ENCODE measurements around the gene UBIAD1. TPM values are rescaled to one million over a fixed set of nuclear protein-coding genes. Genes with fewer than 3 reads are reported as not detected.
"Not testable (repeated sequence)": the region's sequence is repeated elsewhere in the genome, so short reads cannot be mapped to it uniquely, and the experiment has no call there.

Gene UBIAD1
- total and polyA plus RNA-seq, 2 donors (not counting 3 experiments of a cell fraction or from before 2014, with no cell fraction given) = 12.7 to 17.8 TPM

- FAIRE-seq = peak; percentile 91
- POLR2A ChIA-PET = interaction anchor here (0.7 kb wide), 1 partner anchor 448 kb away, joined by 3 read pairs; no protein-coding TSS in a partner anchor
- dilution Hi-C loops (cut with MboI; ENCODE audit: extremely low pct_ligation_motif_present, low sequenced_read_pairs); H3K4me3 ChIP-seq (replicated peaks in 1 of 3; ENCODE audit: insufficient read depth in 1 of 3, low read depth in 1 of 3, low read length in 3 of 3); H3K36me3 ChIP-seq (ENCODE audit: control insufficient read depth in 2 of 2, extremely low read depth in 1 of 2, insufficient read depth in 2 of 2, low read length in 2 of 2); H3K27me3 ChIP-seq (ENCODE audit: control insufficient read depth in 2 of 2, insufficient read depth in 2 of 2, low read length in 2 of 2); H3K9ac ChIP-seq (replicated peaks; ENCODE audit: extremely low read depth, insufficient read depth, low read length); BruUV-seq (replicated peaks); H3K9me3 ChIP-seq (replicated peaks; ENCODE audit: control insufficient read depth, insufficient read depth, low read length); H3K79me2 ChIP-seq (ENCODE audit: control insufficient read depth, insufficient read depth, low read length); H3K4me1 ChIP-seq (ENCODE audit: control insufficient read depth, extremely low read depth, insufficient read depth, low read length); H4K20me1 ChIP-seq (replicated peaks; ENCODE audit: control insufficient read depth, extremely low read depth, insufficient read depth, low read length); intact Hi-C loops (cut with micrococcal nuclease); H3K9me1 ChIP-seq (replicated peaks; ENCODE audit: control insufficient read depth, extremely low read depth, insufficient read depth, low read length): not testable (repeated sequence)
- TF ChIP-seq JUN (IDR thresholded peaks at IDR 0.05; ENCODE audit: borderline replicate concordance, insufficient read depth, insufficient read length, low read depth) = peak; percentile 43
- peak; percentile 30 for TF ChIP-seq POLR2AphosphoS5 (IDR thresholded peaks at IDR 0.05; ENCODE audit: insufficient read depth, low read depth, low read length)
- TF ChIP-seq FOS (IDR thresholded peaks at IDR 0.05; ENCODE audit: borderline replicate concordance, insufficient read depth, low read length) = peak; percentile 73
- DNase-seq (ENCODE audit: low read depth, low spot score) = peak; percentile 83
- Histone ChIP-seq H3K4me2 (ENCODE audit: insufficient read depth, low read length) (peak overlapping the region; percentile 42), H3K27ac (ENCODE audit: insufficient read depth, low read depth, low read length) (peak overlapping the region; percentile 63), H2AFZ (ENCODE audit: low read depth, low read length) (peak overlapping the region; percentile 55)
- CTCF ChIA-PET = interaction anchor here (0.7 to 1.4 kb wide), 4 partner anchors 14 to 378 kb away, joined by 3 to 4 read pairs (median 4); no protein-coding TSS in a partner anchor
Measured at GRCh38 chr1:11267350-11268337, 5.4 kb upstream of the UBIAD1 start.

DNA sequence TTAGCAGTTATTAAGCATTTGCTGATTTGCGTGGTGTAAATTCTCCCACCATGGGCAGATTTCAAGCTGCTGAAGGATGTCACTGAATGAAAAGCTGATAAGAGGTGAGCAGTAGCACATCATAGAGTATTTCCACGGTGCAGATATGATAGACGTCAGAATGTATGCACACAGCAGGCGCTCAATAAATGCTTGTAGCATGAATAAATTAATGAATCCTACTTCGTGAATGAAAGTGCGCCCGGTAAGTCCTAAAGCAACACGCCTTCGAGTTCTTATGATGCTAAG lies 510 bp upstream of the UBIAD1 start:
- no TSS peak for BruUV-seq (replicated peaks)
- intact Hi-C loops (cut with micrococcal nuclease) = loop anchor here (10.0 kb wide), 2 partner anchors 462 to 532 kb away; partner anchors contain the start of genes AGTRAP, CLCN6 and MTHFR
- H3K36me3 ChIP-seq (ENCODE audit: control insufficient read depth in 2 of 2, extremely low read depth in 1 of 2, insufficient read depth in 2 of 2, low read length in 2 of 2) = no peaks in the 10 kb centered on the region
- ChIA-PET CTCF (interaction anchor here (0.6 to 1.8 kb wide), 8 partner anchors 9 to 373 kb away, joined by 3 to 17 read pairs (median 6); partner anchors contain the start of gene MTOR), POLR2A (interaction anchor here (0.5 to 1.4 kb wide), 7 partner anchors 10 to 654 kb away, joined by 3 to 9 read pairs (median 4); partner anchors contain the start of genes KIAA2013 and MTOR)
- H3K27me3 ChIP-seq (ENCODE audit: control insufficient read depth in 2 of 2, insufficient read depth in 2 of 2, low read length in 2 of 2) = no peaks in the 10 kb centered on the region
- peaks cover 17% of the 10 kb centered on the region for H3K79me2 ChIP-seq (ENCODE audit: control insufficient read depth, insufficient read depth, low read length)
- peak overlapping the region; percentile 19 for H3K4me2 ChIP-seq (ENCODE audit: insufficient read depth, low read length)
- no peak overlapping the region for H3K27ac ChIP-seq (ENCODE audit: insufficient read depth, low read depth, low read length)
- no peak overlapping the region for H3K9ac ChIP-seq (replicated peaks; ENCODE audit: extremely low read depth, insufficient read depth, low read length)
- no peaks in the 10 kb centered on the region for H4K20me1 ChIP-seq (replicated peaks; ENCODE audit: control insufficient read depth, extremely low read depth, insufficient read depth, low read length)
- H2AFZ ChIP-seq (ENCODE audit: low read depth, low read length) = peak overlapping the region; percentile 14
- H3K9me3 ChIP-seq (replicated peaks; ENCODE audit: control insufficient read depth, insufficient read depth, low read length) = no peaks in the 10 kb centered on the region
- no peaks in the 10 kb centered on the region for H3K9me1 ChIP-seq (replicated peaks; ENCODE audit: control insufficient read depth, extremely low read depth, insufficient read depth, low read length)
- TF ChIP-seq GATA2 (IDR thresholded peaks at IDR 0.05; ENCODE audit: insufficient read depth, insufficient read length, low read depth, low read length) = no peak
- TF ChIP-seq MAX (IDR thresholded peaks at IDR 0.05; ENCODE audit: insufficient read depth, insufficient read length) = no peak
- no peak for TF ChIP-seq EZH2 (IDR thresholded peaks at IDR 0.05; ENCODE audit: borderline replicate concordance, low read depth, low read length, severe bottlenecking)
- no peak for TF ChIP-seq POLR2A (IDR thresholded peaks at IDR 0.05; ENCODE audit: low read depth, low read length)
- no peak for TF ChIP-seq JUN (IDR thresholded peaks at IDR 0.05; ENCODE audit: borderline replicate concordance, insufficient read depth, insufficient read length, low read depth)
- TF ChIP-seq POLR2AphosphoS5 (IDR thresholded peaks at IDR 0.05; ENCODE audit: insufficient read depth, low read depth, low read length) = no peak
- TF ChIP-seq CTCF (IDR thresholded peaks at IDR 0.05; ENCODE audit: extremely low read depth in 1 of 2, insufficient read depth in 1 of 2, low read depth in 1 of 2, low read length in 2 of 2) = no peak
- FAIRE-seq (no peak), DNase-seq (ENCODE audit: low read depth, low spot score) (peak; percentile 63)
- dilution Hi-C loops (cut with MboI; ENCODE audit: extremely low pct_ligation_motif_present, low sequenced_read_pairs) = no loop called here
- no peak overlapping the region for H3K4me3 ChIP-seq (replicated peaks in 1 of 3; ENCODE audit: insufficient read depth in 1 of 3, low read depth in 1 of 3, low read length in 3 of 3)
- peaks cover 15% of the 10 kb centered on the region for H3K4me1 ChIP-seq (ENCODE audit: control insufficient read depth, extremely low read depth, insufficient read depth, low read length)
